Measurements from ENCODE around the gene COG4.
A peak's percentile ranks its signal among the peaks of the same experiment; 100 is the strongest.

Gene COG4

GRCh38 chr16:70526403-70526802 lies 3.0 kb upstream of the COG4 start:
- no peak for DNase-seq

- peak; percentile 39 to 51 for DNase-seq
Observed at GRCh38 chr16:70524399-70524825, 1.1 kb upstream of the COG4 start.

GRCh38 chr16:70523743-70524398 lies 517 bp upstream of the COG4 start, which contains the start of gene SF3B3:
TSS of gene SF3B3 (plus strand) at chr16:70523816. CDS start at chr16:70526657, 2,841 bp downstream.
- no peak for DNase-seq

GRCh38 chr16:70522216-70523075 lies 908 bp downstream of the COG4 start:
- peak in 1 of 2 donors; percentile 20 for DNase-seq

- DNase-seq: peak in 1 of 2 donors; percentile 43
Observed at GRCh38 chr16:70520612-70521297, 2.6 kb downstream of the COG4 start.

- no peak for DNase-seq
Observed at GRCh38 chr16:70512456-70512855, 10.9 kb downstream of the COG4 start.

GRCh38 chr16:70511833-70512232 lies 11.5 kb downstream of the COG4 start:
- no peak for DNase-seq

- no peak for DNase-seq
Observed at GRCh38 chr16:70510216-70510615, 13.1 kb downstream of the COG4 start.

- peak in 1 of 2 donors; percentile 42 for DNase-seq
Observed at GRCh38 chr16:70508752-70509151, 14.6 kb downstream of the COG4 start.

GRCh38 chr16:70496513-70496912 lies 26.8 kb downstream of the COG4 start:
- DNase-seq: no peak

GRCh38 chr16:70495425-70496182 lies 27.8 kb downstream of the COG4 start:
- DNase-seq: no peak

- no peak for DNase-seq
Observed at GRCh38 chr16:70494777-70495176, 28.6 kb downstream of the COG4 start.

GRCh38 chr16:70494202-70494770 lies 29.1 kb downstream of the COG4 start:
- no peak for DNase-seq

- no peak for DNase-seq
Observed at GRCh38 chr16:70493802-70494201, 29.6 kb downstream of the COG4 start.

- DNase-seq: no peak
Observed at GRCh38 chr16:70490261-70490660, 33.1 kb downstream of the COG4 start.

- DNase-seq: no peak
Observed at GRCh38 chr16:70484867-70485266, 38.5 kb downstream of the COG4 start.

GRCh38 chr16:70483426-70483825 lies 39.9 kb downstream of the COG4 start:
- no peak for DNase-seq

- no peak for DNase-seq
Observed at GRCh38 chr16:70482624-70483023, 40.7 kb downstream of the COG4 start.

- no peak for DNase-seq
Observed at GRCh38 chr16:70481929-70482536, 41.3 kb downstream of the COG4 start.

- no peak for DNase-seq
Observed at GRCh38 chr16:70480127-70481105, 42.9 kb downstream of the COG4 start.

- no peak for DNase-seq
Observed at GRCh38 chr16:70478912-70479341, 44.4 kb downstream of the COG4 start.

All from CD4-positive, alpha-beta T cell treated with Interleukin-1 beta for 1 hour (primary cell).